GM10248 (cell line): ENCODE results near the gene GTF2A1.

Source experiments
- CTCF ChIA-PET: fragments of 300-600 bp; sonication (Branson Sonifier 250); formaldehyde crosslinking; extraction: SDS; loops from one replicate; lab custom pipeline; 2021; ENCODE audit warnings: antibody characterized with exemption; lab: Yijun Ruan, JAX
- POLR2A ChIA-PET: fragments of 350-650 bp; sonication (Branson Sonifier 250); formaldehyde crosslinking; extraction: SDS; loops from one replicate; lab custom pipeline; 2020; ENCODE audit warnings: antibody characterized with exemption; lab: Yijun Ruan, JAX
- DNase-seq: peaks from one replicate; pipeline ENCODE4 v3.0.0; 2012; ENCODE audit errors: extremely low spot score
- CTCF ChIP-seq: IDR thresholded peaks from 2 replicates; pipeline ENCODE4 v1.5.1; 2012; ENCODE audit warnings: mild to moderate bottlenecking, low read depth; ENCODE audit errors: extremely low read depth, missing control alignments, control extremely low read depth

Gene GTF2A1

GRCh38 chr14:81220830-81221578 lies at the start of gene GTF2A1:
TSS of gene GTF2A1 (minus strand) at chr14:81220959. CDS start at chr14:81220518, 441 bp downstream.
- TF ChIP-seq CTCF = no peak
- DNase-seq = peak; percentile 92
- CTCF ChIA-PET = interaction anchor here (0.8 to 1.8 kb wide), 6 partner anchors 45 to 266 kb away, joined by 3 to 6 read pairs (median 4); no protein-coding TSS in a partner anchor
- POLR2A ChIA-PET = interaction anchor here (0.6 to 1.2 kb wide), 21 partner anchors 8 to 438 kb away, joined by 3 to 8 read pairs (median 4); partner anchors contain the start of genes CEP128 and SEL1L

DNA sequence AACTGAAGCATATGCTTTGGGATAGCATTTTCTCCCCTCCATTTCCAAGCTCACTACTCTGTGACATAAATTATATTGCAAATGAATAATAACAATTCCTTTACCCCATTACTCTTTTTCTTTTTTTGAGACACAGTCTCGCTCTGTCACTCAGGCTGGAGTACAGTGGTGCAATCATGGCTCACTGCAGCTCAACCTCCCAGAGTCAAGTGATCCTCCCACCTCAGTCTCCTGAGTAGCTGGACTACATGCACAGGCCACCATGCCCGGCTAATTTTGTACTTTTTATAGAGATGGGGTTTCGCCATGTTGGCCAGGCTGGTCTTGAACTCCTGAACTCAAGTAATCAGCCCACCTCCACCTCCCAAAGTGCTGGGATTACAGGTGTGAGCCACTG lies 49.2 kb upstream of the GTF2A1 start:
- ChIA-PET CTCF (interaction anchor here (0.7 to 9.8 kb wide), 18 partner anchors 8 to 200 kb away, joined by 3 to 137 read pairs (median 6); partner anchors contain the start of gene GTF2A1), POLR2A (no interaction called here)
- no peak for DNase-seq
- TF ChIP-seq CTCF = no peak

DNA sequence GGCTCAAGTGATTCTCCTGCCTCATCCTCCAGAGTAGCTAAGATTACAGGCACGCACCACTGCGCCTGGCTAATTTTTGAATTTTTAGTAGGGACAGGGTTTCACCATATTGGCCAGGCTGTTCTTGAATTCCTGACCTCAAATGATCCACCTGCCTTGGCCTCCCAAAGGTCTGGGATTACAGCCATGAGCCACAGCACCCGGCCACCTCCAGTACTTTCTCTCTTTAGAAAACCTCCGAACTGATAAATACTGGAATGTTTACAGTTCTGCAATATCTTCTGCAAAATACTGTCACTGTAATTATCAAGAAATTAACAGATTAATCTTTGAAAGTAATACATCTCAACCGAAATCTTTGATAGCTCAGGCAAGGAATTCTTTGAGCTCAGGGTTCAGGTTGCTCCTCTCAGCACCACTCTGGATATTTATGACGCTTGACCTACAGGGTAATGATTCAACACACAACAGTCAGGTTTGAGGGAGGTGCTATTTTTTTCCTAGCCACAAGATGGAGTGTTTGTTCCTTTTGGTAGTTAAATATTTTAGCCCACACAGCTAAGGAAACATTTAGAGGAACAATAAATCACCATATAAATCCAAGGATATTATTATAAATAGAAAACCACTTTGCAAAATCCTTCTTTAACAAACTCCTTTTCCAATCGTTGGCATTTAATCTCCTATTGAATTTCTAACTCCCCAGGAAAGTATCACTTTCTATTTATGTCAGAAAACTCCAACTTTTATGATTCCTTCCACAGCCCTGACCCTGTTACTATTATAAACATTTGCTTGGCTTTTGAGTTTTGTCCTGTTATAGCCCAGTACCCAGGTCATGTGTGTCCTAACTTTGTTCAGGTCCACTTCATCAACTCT lies 48.6 kb upstream of the GTF2A1 start:
- ChIA-PET CTCF (interaction anchor here (0.7 to 9.8 kb wide), 26 partner anchors 9 to 307 kb away, joined by 3 to 137 read pairs (median 4); partner anchors contain the start of gene GTF2A1), POLR2A (no interaction called here)
- TF ChIP-seq CTCF = peak; percentile 67
- DNase-seq = peak; percentile 74

GRCh38 chr14:81268016-81268416 lies 47.3 kb upstream of the GTF2A1 start:
- ChIA-PET POLR2A (interaction anchor here (0.7 kb wide), 1 partner anchor 47 kb away, joined by 4 read pairs; the partner anchor contains the start of gene GTF2A1), CTCF (interaction anchor here (1.0 to 9.8 kb wide), 13 partner anchors 10 to 264 kb away, joined by 3 to 137 read pairs (median 5); no protein-coding TSS in a partner anchor)
- TF ChIP-seq CTCF = no peak
- no peak for DNase-seq

DNA sequence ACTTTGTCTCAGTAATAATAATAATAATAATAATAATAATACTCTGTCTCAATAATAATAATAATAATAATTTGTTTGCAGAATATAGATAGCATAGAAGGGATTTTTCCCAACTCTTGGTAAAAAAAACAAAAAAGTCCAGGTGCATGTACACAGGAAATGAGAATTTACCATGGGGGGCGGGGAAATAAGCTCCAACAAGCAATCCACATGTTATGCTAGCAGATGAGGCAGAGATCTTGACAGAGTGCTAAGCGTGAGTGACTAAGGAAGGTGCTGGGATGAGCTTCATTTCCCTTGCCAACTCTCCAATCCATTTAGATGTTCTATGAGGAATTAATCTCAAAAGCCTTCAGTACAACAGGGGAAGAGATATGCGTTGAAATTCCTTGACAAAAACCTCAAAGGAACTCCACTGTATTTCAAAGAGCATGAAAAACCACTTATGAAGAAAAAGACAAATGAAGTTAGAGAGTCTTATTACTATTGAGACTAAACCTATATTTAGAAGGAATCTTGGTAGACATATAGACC lies 44.9 kb upstream of the GTF2A1 start:
- no peak for DNase-seq
- TF ChIP-seq CTCF = no peak
- ChIA-PET POLR2A (no interaction called here), CTCF (interaction anchor here (0.9 to 9.8 kb wide), 6 partner anchors 11 to 199 kb away, joined by 3 to 137 read pairs (median 10); no protein-coding TSS in a partner anchor)
